ENCODE measurements around the gene RNF38. TPM values are rescaled to one million over a fixed set of nuclear protein-coding genes. Genes with fewer than 3 reads are reported as not detected.
"Not testable (repeated sequence)": the region's sequence is repeated elsewhere in the genome, so short reads cannot be mapped to it uniquely, and the experiment has no call there.

RNF38 gene
- total RNA-seq, 1 donor from 2014 or later = 30.2 TPM

- H3K36me3 Mint-ChIP-seq (ENCODE audit: unreplicated experiment) = peaks cover 8% of the 10 kb centered on the region
- no peak overlapping the region for H3K4me3 Mint-ChIP-seq (ENCODE audit: unreplicated experiment)
- no peak overlapping the region for H3K27ac Mint-ChIP-seq (ENCODE audit: unreplicated experiment)
- no peak for DNase-seq (ENCODE audit: extremely low spot score, unreplicated experiment)
- H3K27me3 Mint-ChIP-seq (ENCODE audit: unreplicated experiment) = no peaks in the 10 kb centered on the region
- peaks cover 5% of the 10 kb centered on the region for H3K9me3 Mint-ChIP-seq (ENCODE audit: unreplicated experiment)
- H3K4me1 Mint-ChIP-seq (ENCODE audit: unreplicated experiment) = peaks cover 17% of the 10 kb centered on the region
- TF ChIP-seq, protein P1, sequence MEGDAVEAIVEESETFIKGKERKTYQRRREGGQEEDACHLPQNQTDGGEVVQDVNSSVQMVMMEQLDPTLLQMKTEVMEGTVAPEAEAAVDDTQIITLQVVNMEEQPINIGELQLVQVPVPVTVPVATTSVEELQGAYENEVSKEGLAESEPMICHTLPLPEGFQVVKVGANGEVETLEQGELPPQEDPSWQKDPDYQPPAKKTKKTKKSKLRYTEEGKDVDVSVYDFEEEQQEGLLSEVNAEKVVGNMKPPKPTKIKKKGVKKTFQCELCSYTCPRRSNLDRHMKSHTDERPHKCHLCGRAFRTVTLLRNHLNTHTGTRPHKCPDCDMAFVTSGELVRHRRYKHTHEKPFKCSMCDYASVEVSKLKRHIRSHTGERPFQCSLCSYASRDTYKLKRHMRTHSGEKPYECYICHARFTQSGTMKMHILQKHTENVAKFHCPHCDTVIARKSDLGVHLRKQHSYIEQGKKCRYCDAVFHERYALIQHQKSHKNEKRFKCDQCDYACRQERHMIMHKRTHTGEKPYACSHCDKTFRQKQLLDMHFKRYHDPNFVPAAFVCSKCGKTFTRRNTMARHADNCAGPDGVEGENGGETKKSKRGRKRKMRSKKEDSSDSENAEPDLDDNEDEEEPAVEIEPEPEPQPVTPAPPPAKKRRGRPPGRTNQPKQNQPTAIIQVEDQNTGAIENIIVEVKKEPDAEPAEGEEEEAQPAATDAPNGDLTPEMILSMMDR (IDR thresholded peaks at IDR 0.05) = no peak
Observed at GRCh38 chr9:36424289-36425055, 24.4 kb upstream of the RNF38 start.

- peaks cover 8% of the 10 kb centered on the region for H3K36me3 Mint-ChIP-seq (ENCODE audit: unreplicated experiment)
- no peak for DNase-seq (ENCODE audit: extremely low spot score, unreplicated experiment)
- no peaks in the 10 kb centered on the region for H3K27me3 Mint-ChIP-seq (ENCODE audit: unreplicated experiment)
- TF ChIP-seq, protein P1 (IDR thresholded peaks at IDR 0.05) = no peak
- H3K4me1 Mint-ChIP-seq (ENCODE audit: unreplicated experiment) = peaks cover 25% of the 10 kb centered on the region
- H3K27ac Mint-ChIP-seq (ENCODE audit: unreplicated experiment) = no peak overlapping the region
- peaks cover 5% of the 10 kb centered on the region for H3K9me3 Mint-ChIP-seq (ENCODE audit: unreplicated experiment)
- H3K4me3 Mint-ChIP-seq (ENCODE audit: unreplicated experiment) = no peak overlapping the region
Observed at GRCh38 chr9:36423206-36423605, 23.1 kb upstream of the RNF38 start.

DNA sequence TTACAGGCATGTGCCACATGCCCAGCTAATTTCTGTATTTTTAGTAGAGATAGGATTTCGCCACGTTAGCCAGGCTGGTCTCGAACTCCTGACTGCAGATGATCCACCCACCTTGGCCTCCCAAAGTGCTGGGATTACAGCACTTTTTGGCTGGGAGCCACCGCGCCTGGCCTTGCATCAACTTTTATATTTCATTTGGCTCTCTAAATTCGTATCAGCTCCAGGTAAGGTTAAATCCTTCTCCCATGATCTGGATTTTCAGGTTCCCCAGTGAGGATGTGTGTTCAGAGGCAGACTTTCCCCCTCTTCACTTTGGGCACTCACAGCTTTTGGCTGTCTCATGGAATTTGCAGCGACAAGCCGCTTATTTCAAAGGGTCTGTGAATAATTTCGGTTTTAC, 16.8 kb upstream of the RNF38 start:
- H3K36me3 Mint-ChIP-seq (ENCODE audit: unreplicated experiment) = peaks cover 1% of the 10 kb centered on the region
- H3K27ac Mint-ChIP-seq (ENCODE audit: unreplicated experiment) = no peak overlapping the region
- no peak overlapping the region for H3K4me3 Mint-ChIP-seq (ENCODE audit: unreplicated experiment)
- DNase-seq (ENCODE audit: extremely low spot score, unreplicated experiment) = no peak
- TF ChIP-seq, protein P1 (IDR thresholded peaks at IDR 0.05) = no peak
- peaks cover 26% of the 10 kb centered on the region for H3K4me1 Mint-ChIP-seq (ENCODE audit: unreplicated experiment)
- H3K9me3 Mint-ChIP-seq (ENCODE audit: unreplicated experiment) = no peaks in the 10 kb centered on the region
- H3K27me3 Mint-ChIP-seq (ENCODE audit: unreplicated experiment) = no peaks in the 10 kb centered on the region

DNA sequence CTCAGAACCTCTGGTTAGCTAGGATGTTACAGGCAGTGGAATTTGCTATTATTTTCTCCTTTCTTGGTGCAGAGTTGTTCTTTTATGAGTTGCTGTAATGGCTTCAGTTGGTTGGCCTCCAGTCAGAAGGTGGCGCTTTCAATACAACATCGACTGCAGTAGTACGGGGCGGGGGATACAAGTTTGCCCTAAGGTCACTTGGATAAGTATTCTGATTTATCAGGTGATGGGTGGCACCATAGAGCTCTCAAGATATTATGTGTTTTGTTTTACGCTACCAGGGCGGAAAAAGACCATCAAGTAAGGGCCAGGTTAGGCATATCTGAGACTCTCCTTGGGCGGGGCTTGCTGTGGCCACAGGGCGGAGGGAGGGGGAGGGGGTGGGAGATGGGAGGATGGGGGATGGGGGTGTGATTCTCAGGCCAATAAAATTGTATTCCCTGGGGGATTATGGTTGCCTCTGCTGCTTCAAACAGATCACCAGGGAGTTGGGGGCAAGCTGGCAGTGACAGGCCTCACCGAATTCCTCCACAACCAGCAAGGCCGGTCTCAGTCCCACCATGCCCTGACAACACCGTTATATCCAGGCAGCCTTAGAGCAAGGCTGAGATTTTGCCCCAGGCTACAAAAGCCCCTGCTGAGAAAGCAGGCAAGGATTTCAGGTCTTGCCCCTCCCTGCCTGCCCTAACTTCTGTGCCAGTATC, 15.9 kb upstream of the RNF38 start:
- TF ChIP-seq, protein P1 (IDR thresholded peaks at IDR 0.05) = no peak
- Mint-ChIP-seq H3K9me3 (ENCODE audit: unreplicated experiment) (no peaks in the 10 kb centered on the region), H3K27me3 (ENCODE audit: unreplicated experiment) (no peaks in the 10 kb centered on the region), H3K27ac (ENCODE audit: unreplicated experiment) (no peak overlapping the region), H3K4me1 (ENCODE audit: unreplicated experiment) (peaks cover 26% of the 10 kb centered on the region), H3K36me3 (ENCODE audit: unreplicated experiment) (peaks cover under 1% of the 10 kb centered on the region), H3K4me3 (ENCODE audit: unreplicated experiment) (no peak overlapping the region)
- DNase-seq (ENCODE audit: extremely low spot score, unreplicated experiment) = no peak

DNA sequence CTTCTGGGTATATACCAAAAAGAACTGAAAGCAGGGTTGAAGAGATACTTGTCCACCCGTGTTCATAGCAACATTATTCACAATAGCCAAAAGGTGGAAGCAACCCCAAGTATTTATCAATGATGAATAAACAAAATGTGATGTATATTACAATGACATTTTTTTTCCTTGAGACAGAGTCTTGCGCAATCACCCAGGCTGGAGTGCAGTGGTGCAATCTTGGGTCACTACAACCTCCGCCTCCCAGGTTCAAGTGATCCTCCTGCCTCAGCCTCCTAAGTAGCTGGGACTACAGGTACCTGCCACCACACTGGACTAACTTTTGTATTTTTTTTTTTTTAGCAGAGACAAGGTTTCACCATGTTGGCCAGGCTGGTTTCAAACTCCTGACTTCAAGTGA, 11.3 kb upstream of the RNF38 start:
- not testable (repeated sequence) for H3K9me3 Mint-ChIP-seq (ENCODE audit: unreplicated experiment); H3K4me1 Mint-ChIP-seq (ENCODE audit: unreplicated experiment); H3K27ac Mint-ChIP-seq (ENCODE audit: unreplicated experiment); DNase-seq (ENCODE audit: extremely low spot score, unreplicated experiment); H3K4me3 Mint-ChIP-seq (ENCODE audit: unreplicated experiment); H3K36me3 Mint-ChIP-seq (ENCODE audit: unreplicated experiment); H3K27me3 Mint-ChIP-seq (ENCODE audit: unreplicated experiment)

GRCh38 chr9:36409076-36409475, 9.0 kb upstream of the RNF38 start:
- H3K36me3 Mint-ChIP-seq (ENCODE audit: unreplicated experiment); H3K27me3 Mint-ChIP-seq (ENCODE audit: unreplicated experiment); DNase-seq (ENCODE audit: extremely low spot score, unreplicated experiment); H3K4me3 Mint-ChIP-seq (ENCODE audit: unreplicated experiment); H3K27ac Mint-ChIP-seq (ENCODE audit: unreplicated experiment); H3K4me1 Mint-ChIP-seq (ENCODE audit: unreplicated experiment); H3K9me3 Mint-ChIP-seq (ENCODE audit: unreplicated experiment): not testable (repeated sequence)

Measured in osteocyte (in vitro differentiated cells).